Parathyroid adenoma (tissue), 2 donors: ENCODE data around the gene CRLF1.
A peak's percentile ranks its signal among the peaks of the same experiment; 100 is the strongest.

Experiments used
- H2AFZ ChIP-seq: fragments of 300-600 bp; sonication (generic); one replicate; pipeline ENCODE4 v1.7.0; 2017; ENCODE audit warnings: antibody characterized with exemption, mild to moderate bottlenecking
- H3K27ac ChIP-seq: fragments of 300-600 bp; sonication (generic); one replicate; pipeline ENCODE4 v1.7.0; 2017
- H3K27me3 ChIP-seq: fragments of 300-600 bp; sonication (generic); one replicate; pipeline ENCODE4 v1.7.0; 2017; ENCODE audit warnings: low read length; ENCODE audit not compliant: control insufficient read depth, insufficient read depth
- H3K36me3 ChIP-seq: fragments of 300-600 bp; sonication (generic); one replicate; pipeline ENCODE4 v1.7.0; 2017; ENCODE audit warnings: low read length; ENCODE audit not compliant: control insufficient read depth, insufficient read depth
- H3K4me1 ChIP-seq: fragments of 300-600 bp; sonication (generic); one replicate; pipeline ENCODE4 v1.7.0; 2017; ENCODE audit warnings: control low read depth
- H3K4me2 ChIP-seq: fragments of 300-600 bp; sonication (generic); one replicate; pipeline ENCODE4 v1.7.0; 2017; ENCODE audit warnings: low read length
- H3K4me3 ChIP-seq: fragments of 300-600 bp; sonication (generic); one replicate; pipeline ENCODE4 v1.7.0; 2017; ENCODE audit warnings: low read depth, low read length
- H3K79me2 ChIP-seq: fragments of 300-600 bp; sonication (generic); one replicate; pipeline ENCODE4 v1.7.0; 2017; ENCODE audit warnings: control low read depth
- H3K9ac ChIP-seq: fragments of 300-600 bp; sonication (generic); one replicate; pipeline ENCODE4 v1.7.0; 2017; ENCODE audit warnings: mild to moderate bottlenecking
- H3K9me3 ChIP-seq: fragments of 300-600 bp; sonication (generic); one replicate; pipeline ENCODE4 v1.7.0; 2017; ENCODE audit warnings: low read length; ENCODE audit not compliant: control insufficient read depth
- TF ChIP-seq, protein P1 (sequence below): fragments of 300-600 bp; sonication (generic); IDR thresholded peaks from one replicate; pipeline ENCODE4 v1.7.0; 2017; ENCODE audit warnings: antibody characterized with exemption, mild to moderate bottlenecking
- donor health status: primary hyperparathyroidism.

CRLF1 gene

DNA sequence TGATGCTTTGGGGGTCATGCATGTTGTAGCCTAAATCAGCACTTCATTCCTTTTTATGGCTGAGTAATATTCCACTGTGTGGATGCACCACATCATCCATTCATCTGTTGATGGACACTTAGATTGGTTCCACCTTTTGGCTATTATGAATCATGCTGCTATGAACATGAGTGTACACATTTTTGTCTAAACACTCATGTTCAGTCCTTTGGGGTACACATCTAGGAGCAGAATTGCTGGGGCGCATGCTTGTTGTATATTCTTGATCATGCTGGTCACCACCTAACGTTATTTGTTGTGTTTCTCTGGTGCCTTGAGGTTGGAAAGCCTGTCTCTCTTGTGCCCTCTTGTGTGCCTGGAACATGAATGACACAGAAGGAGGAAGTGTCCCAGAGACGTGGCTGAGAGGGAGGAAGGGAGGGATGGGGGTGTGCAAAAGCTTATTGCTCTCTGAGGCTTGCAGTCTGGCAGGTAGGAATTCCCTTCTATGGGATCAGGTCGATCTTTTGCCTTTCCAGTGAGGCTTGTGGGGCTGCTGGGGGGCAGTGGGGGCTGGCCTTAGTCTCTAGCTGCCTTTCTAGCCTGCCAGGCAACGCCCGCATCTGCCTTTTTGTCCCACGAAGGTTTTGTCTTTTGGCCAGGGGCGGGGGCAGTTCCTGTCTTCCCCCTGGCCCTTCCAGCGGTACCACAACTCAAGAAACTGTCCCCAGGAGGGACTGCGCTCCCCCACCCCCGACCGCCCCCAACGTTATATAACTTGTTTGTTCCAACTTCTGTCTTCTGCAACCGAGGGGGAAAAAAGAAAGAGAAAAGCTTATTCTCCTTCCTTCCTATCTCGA, 37.8 kb upstream of the CRLF1 start:
- Histone ChIP-seq H3K79me2 (peaks cover 36% of the 10 kb centered on the region), H3K4me1 (no peaks in the 10 kb centered on the region), H3K4me3 (no peak overlapping the region), H3K27me3 (no peaks in the 10 kb centered on the region), H3K4me2 (no peak overlapping the region), H3K9me3 (no peaks in the 10 kb centered on the region), H3K9ac (no peak overlapping the region), H2AFZ (no peak overlapping the region), H3K27ac (no peak overlapping the region), H3K36me3 (no peaks in the 10 kb centered on the region)
- TF ChIP-seq, protein P1, sequence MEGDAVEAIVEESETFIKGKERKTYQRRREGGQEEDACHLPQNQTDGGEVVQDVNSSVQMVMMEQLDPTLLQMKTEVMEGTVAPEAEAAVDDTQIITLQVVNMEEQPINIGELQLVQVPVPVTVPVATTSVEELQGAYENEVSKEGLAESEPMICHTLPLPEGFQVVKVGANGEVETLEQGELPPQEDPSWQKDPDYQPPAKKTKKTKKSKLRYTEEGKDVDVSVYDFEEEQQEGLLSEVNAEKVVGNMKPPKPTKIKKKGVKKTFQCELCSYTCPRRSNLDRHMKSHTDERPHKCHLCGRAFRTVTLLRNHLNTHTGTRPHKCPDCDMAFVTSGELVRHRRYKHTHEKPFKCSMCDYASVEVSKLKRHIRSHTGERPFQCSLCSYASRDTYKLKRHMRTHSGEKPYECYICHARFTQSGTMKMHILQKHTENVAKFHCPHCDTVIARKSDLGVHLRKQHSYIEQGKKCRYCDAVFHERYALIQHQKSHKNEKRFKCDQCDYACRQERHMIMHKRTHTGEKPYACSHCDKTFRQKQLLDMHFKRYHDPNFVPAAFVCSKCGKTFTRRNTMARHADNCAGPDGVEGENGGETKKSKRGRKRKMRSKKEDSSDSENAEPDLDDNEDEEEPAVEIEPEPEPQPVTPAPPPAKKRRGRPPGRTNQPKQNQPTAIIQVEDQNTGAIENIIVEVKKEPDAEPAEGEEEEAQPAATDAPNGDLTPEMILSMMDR = no peak

DNA sequence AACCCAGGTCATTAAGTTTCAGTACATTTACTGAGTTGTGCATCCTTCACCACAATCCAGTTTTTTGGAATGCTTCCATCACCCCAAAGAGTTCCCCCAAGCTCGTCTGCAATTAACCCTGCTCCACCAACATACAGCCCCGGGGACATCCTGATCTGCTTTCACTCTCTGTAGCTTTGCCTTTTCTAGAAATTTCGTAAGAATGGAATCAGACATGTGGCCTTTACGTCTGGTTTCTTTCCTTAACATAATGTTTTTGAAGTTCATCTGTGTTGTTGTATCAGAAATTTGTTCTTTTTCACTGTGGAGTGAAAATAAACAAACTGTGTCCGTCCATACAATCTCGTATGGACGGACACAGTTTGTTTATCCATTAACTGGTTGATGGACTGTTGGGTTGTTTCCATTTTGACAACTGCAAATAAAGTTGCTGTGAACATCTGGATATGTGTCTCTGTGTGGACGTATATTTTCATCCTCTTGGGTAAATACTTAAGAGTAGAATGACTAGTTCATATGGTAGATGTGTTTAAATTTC, 33.2 kb upstream of the CRLF1 start:
- Histone ChIP-seq H3K79me2 (peaks cover 21% of the 10 kb centered on the region), H3K27ac (no peak overlapping the region), H3K4me2 (no peak overlapping the region), H3K4me3 (no peak overlapping the region), H3K27me3 (no peaks in the 10 kb centered on the region), H3K9me3 (no peaks in the 10 kb centered on the region), H3K4me1 (peaks cover 4% of the 10 kb centered on the region), H3K36me3 (no peaks in the 10 kb centered on the region), H2AFZ (no peak overlapping the region), H3K9ac (no peak overlapping the region)
- TF ChIP-seq, protein P1 = no peak

DNA sequence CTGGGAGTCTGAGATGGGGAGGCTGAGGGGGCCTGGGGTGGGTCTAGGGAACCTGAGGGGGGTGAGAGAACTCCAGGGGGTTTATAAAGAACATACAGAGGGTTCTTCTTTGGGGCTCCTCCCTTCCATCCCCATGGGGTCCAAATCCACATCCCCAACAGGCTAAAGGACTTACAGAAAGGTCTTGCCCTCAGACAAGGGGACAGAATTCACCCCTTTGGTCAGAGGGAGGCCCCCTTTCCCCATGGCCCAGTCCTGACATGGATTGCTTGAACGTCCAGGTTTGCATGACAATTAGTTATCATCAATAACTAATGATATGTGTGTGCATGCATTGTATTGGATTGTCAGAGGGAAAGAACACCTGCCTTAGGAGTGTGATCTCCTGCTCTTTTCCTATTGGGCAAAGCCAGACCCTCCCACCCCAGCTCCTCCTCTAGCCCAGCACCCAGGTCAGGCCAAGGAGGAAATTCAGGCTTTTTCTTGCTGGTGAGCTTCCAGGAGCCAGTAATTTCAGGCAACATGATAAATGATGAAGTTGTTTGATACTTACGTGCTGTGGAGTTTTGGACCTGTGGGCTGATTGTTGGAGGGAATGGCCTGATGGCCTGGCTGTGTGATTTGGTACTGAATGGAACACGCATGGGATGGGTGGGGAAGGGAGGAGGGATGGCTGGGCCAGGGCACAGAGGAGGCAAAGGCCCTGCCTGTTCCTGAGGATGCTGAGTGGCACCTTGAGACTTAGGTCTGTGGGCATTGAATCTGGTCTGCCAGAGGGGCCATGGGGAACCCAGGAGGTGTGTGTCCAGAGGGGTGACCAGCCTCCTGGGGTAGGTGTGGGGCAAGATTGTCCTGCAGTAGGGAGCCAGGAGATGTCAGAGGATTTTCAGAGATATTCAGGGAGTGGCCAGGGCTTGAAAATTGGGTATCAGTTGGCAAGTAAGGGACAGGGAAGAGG, 31.4 kb upstream of the CRLF1 start:
- no peaks in the 10 kb centered on the region for H3K9me3 ChIP-seq
- no peak overlapping the region for H3K9ac ChIP-seq
- peaks cover 4% of the 10 kb centered on the region for H3K4me1 ChIP-seq
- H3K4me3 ChIP-seq = peak overlapping the region; percentile 80
- TF ChIP-seq, protein P1 = no peak
- peak overlapping the region; percentile 84 for H3K27ac ChIP-seq
- H3K36me3 ChIP-seq = no peaks in the 10 kb centered on the region
- peak overlapping the region; percentile 91 for H2AFZ ChIP-seq
- H3K27me3 ChIP-seq = no peaks in the 10 kb centered on the region
- peak overlapping the region; percentile 95 for H3K4me2 ChIP-seq
- H3K79me2 ChIP-seq = peaks cover 11% of the 10 kb centered on the region

DNA sequence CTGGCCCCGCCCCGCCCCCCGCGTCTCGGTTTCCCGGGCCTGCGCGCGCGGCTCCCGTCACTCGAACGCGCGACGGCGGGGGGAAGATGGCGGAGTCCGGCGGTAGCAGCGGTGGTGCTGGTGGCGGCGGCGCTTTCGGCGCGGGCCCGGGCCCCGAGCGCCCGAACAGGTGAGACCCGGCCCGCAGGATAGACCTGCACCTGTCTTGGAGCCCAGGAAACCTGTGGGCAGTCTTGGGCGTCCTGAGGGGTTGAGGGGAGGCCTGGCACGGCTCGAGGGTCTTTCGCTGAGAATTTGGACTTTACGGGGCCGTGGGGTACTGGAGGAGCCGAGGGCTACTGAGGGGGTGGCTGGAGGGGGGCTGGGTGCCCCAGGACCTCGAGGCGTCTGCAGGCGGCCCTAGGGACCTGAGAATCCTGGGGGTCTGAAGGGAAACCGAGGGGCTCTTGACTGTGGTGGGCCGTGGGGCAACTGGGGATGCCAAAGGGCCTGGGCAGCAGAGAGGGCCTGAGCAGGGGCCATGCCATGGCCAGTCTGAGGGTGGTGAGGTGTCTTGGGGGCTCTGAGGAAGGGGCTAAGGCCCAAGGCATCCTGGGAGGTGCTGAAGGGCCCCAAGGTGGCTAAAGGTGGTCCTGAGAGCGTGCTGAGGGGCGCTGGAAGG, 30.5 kb upstream of the CRLF1 start, which contains the start of gene KLHL26:
KLHL26 (plus strand) TSS at position 60 of the 661 bp plus-strand sequence; CDS start at position 87, 27 bp downstream.
- Histone ChIP-seq H3K4me1 (peaks cover 4% of the 10 kb centered on the region), H3K9me3 (no peaks in the 10 kb centered on the region), H3K4me3 (peak within 1 kb of the TSS; percentile 80), H3K9ac (peak within 1 kb of the TSS; percentile 82), H3K27me3 (no peaks in the 10 kb centered on the region), H3K4me2 (peak within 1 kb of the TSS; percentile 95), H3K79me2 (peaks cover 11% of the 10 kb centered on the region), H3K27ac (peak within 1 kb of the TSS; percentile 84), H2AFZ (peak within 1 kb of the TSS; percentile 91), H3K36me3 (no peaks in the 10 kb centered on the region)
- TF ChIP-seq, protein P1 = no peak
